Measurements from ENCODE around the gene TNIK.

Gene TNIK

DNA sequence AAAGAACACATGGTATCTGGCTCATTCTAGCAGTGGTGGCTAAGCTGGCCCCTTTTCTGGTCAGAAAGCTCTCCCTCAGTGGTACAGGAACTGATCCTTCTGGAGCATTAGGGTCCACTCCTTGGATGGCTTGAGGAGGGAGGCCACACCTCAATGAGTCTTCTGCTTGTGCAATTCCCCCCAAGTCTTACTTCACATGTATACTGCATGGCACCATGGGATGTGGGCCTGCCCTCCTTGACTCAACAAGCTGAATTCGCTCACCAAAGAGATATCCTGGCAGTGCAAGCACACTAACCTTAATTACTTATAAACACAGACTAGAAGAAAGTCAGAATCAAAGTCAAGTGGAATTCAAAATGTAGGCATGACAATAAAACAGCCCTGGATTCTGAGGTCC, 299.9 kb downstream of the TNIK start:
- DNase-seq (ENCODE audit: low read depth): no peak

DNA sequence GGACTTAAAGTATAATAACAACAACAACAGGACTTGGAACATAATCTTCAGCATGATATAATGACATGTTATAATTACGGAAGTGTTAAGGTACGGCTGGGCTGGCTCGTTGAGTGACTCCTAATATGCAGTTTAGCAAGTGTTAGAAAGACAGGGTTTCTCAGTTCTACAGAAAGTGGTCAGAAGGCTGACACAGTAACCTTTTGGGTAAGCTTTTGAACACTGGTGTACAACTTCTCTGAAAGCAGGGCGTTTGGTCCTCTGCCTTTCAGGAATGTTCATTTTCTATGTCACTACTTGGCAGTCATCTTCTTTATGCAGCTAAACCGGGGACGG, 300.4 kb downstream of the TNIK start:
- no peak for DNase-seq (ENCODE audit: low read depth)

DNA sequence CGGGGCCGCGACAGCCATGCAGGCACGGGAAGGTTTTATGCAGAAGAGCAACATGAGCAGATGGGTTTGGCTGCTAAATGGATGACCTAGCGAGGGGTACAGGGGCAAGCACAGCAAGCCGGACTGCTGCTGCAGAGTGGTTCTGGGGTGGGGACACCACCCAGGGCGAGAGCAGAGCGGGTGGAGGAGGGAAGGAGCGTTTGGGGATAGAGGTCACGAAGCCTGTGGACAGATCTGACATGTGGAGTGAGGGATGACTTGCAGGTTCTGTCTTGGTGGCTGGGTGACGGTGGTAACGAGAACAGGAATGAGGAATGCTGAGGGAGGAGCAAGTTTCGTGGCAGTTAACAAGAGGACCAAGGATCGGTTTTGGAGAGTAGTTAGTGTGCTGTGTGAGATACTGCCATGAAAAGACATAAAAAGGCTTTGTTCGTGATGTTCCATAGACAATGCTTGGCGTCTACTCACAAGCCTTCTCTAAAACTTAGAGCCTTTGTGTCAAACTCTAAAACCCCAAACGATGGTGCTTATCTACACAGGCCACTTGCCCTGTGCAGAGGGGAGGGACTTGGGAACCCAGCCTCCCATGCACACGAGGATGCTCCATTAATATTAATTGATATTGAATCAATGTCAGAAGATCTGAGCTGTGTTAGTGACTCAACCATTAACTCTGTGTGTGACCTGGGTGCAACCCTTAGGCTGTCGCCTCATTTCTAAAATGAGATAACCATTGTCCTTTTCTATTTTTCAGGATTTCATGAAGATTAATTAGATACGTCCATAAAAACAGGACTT, 301.0 kb downstream of the TNIK start:
- no peak for DNase-seq (ENCODE audit: low read depth)

DNA sequence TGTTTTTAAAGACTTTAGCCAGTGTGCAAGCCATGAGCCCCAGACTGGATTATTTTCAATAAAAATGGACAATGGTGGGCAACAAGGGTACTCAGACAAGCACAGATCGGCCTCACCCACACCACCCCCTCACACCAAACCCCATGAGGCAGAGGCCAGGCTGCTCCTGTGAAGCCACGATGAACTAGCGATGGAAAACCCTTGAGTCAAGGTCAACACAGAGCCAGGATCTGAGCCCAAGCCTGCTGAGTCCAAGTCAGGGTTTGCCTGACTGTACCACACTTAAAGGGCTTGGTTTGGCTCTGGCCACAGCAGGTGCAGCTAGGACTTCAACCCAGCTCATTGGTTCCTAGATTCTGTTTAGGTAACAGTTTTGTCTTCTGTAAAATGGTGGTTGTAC, 302.2 kb downstream of the TNIK start:
- DNase-seq (ENCODE audit: low read depth): no peak

DNA sequence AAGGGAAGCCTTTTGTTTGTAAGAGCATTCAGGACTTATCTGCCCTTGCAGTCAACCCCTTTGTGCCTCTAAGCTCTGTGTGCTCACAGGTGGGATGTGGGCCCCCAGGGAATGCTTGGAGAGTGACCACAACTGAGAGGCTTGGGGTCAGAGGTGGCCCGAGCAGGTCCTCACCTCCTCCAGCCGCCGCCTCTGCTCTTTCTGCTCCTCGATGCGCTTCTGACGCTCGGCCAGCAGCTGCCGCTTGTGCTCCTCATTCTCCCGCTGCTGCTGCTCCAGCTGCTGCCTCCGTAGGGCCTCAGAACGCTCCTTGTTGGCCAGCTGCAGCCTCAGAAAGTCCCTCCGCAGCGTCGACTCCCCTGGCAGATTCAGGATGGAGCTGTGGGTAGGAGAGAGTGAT, 302.9 kb downstream of the TNIK start:
- DNase-seq (ENCODE audit: low read depth): no peak

DNA sequence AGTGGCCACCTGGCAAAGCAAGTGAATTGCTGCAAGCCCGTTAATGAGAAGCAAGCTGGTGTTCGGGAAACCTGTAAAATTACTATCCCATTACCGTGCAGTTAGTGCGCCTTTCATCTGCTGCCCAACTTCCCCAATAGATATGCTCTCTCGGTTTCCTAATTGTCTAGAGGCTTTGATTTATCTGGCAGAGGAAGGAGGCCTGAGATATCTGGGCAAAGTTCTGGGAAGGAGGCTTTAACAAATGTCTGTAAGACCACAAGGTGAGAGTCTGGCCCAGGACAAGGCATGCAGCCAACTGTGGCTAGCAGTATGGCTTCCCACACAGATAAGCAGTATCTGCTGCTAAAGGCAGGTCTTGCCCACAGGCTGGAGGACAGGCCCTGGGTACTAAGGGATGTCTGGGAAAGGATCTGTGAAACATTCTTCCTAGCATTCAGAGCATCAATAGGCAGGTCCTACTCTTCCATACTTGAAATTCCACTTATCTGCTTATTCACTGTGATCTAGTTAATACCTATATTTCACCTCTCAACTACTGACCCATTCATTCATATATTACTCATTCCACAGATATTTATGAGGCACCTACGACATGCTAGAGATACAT, 303.7 kb downstream of the TNIK start:
- peak; percentile 20 for DNase-seq (ENCODE audit: low read depth)

DNA sequence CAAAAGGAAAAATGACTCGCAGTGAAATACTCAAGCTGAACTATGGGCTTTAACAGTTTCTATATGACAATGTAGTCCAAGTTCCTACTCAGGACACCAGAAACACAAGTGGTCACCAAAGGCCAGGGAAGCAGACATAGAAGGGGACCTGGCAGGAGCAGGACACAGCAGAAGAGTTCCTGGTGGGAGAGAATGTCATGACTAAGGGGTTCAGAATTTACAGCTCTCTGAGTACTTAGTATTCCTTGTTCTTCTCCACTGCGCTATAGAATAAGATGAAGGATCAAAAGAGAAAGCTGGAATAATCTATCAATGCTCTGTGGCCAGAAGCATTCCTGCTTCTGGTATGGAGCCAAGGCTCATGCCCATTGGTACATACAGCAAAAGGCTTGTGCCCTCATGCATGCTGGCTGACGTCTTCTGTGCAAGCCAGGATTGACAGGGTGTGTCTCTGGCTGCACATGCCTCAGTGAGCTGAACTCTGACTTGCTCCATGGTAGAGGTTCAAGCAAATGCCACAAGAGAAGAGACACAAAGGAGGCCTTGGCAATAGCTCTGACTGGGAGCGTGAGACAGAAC, 305.0 kb downstream of the TNIK start:
- peak; percentile 14 for DNase-seq (ENCODE audit: low read depth)

DNA sequence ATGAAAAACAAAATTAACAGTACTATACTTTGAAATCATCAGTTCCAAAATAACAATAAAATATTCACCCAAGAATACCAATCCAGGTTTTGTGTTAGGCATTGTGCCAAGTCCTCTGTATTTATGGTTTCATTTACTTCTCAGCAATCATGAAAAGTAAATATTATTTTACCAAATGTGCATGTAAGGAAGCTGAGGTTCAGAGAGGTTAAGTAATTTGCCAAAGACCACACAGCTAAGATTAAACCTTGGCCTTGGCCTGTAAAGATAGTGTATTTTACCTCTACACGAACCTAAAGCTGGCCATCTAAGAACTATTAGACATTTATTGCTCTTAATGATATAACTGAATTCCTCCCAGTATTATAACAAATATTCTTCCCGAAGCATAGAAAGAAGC, 309.3 kb downstream of the TNIK start:
- DNase-seq (ENCODE audit: low read depth): no peak

DNA sequence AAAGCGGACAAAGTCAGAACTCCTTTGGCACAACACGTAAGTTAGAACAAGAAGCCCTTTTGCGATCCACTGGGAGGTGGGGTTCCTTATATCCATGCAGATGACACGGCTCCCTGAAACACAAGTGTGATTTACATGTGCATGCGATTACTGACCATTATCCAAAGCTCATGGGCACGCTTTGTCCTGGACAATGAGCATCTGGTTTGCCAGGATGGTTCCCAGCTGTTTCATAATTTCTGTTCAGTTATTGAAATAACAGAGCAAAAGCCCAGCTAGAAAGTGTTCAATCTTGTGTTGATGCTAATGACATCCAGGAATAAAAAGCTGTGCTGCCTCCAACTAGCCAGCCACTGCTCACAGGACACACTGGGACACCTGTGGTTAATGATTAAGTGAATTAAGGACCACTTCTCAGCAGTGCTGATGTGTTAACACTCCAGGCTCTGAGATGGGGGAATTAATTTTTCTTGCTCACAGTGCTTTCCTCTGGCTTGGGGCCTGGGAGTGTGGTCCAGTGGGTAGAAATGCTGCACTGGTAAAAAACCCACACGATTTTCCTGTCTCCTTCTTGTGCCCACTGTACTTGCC, 310.6 kb downstream of the TNIK start:
- DNase-seq (ENCODE audit: low read depth): no peak

DNA sequence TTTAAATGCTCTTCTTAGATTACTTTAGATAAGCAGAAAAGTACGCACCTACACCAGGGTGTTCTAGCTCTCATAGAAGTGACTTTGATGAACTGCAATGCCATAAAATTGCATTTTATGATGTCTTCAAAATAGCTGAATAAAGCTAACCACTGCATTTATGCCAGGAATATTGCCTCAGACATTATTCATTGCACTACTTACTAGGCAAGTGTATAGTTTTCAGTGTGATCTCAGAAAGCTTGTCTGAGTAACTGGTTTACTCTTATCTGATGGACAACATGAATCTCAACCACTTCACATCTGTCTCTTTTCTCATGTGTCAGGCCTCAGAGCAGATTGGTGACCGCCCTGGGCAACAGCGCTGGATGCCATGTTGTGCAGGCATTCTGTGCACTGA, 314.4 kb downstream of the TNIK start:
- no peak for DNase-seq (ENCODE audit: low read depth)

DNA sequence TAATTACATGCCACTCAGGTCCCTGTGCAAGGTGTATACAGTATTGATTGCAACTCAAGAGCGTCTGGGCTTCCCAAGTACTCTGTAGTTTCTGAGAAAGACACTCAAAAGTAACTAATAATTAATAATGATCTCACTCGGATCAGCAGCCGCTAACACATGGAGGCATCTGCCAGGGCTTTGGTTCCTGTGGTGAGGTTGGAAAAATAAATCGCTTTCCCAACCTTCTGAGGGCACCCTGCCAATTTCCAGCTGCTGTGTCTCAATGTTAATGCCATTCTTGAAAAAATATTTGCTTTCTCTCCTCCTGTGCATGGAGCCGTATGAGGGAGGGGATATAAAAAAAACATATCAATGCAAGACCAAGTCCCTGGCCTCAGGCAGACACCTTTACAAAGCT, 317.2 kb downstream of the TNIK start:
- DNase-seq (ENCODE audit: low read depth): peak; percentile 31

DNA sequence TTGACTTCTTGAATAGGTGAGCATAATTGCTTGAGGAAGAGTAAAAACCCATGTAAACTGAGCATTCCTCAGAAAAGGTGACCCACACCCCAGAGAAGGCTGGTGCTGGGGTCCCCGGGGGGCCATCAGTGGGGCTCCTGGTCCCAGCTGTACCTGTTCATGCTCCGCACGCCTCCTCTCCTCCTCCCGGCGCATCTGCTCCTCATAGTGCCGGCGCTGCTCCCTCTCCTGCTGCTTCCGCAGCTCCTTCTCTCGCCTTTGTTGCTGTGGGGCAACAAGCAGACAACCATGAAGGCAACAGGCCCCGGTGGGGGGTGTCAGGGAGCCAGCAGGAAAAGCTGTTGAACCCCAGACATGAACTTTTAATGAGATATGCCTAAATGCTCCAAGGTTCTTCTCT, 320.0 kb downstream of the TNIK start:
- no peak for DNase-seq (ENCODE audit: low read depth)

DNA sequence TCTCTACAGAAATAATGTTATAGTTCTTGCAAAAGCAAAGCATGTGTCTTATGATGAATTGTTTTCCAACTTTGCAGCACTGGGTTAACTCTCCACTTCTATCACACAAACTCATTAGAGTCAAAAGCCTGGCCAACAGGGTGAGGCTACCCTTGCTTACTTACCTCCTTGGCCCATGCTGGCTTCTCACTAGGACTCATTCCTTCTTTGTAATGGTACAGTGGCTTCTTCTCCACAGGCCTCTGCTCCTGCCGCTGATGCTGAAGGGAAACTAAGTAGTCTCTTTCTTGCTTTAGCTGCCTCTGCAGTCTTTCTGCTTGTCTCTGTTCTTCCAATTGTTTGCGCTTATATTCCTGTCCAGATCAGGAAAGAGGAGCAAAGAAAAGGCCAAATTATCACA, 322.2 kb downstream of the TNIK start:
- no peak for DNase-seq (ENCODE audit: low read depth)

DNA sequence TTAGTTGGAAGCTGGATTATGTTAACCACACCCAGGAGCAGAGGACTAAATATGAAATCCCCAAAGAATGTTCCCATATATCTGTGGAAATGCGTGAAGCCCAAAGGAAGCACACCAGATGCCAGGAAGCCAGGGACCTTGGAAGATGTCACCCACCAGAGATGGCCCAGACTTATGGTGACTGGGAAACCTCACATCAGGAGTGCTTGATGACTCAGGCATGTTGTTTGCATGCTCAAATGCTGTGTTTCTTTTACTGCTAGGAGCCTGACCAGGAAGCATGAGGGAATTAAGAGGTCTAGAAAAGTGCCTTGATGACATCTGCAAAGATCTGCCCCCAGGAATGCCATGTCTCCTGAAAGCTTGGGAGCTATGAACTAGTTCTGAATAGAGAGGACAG, 324.7 kb downstream of the TNIK start:
- DNase-seq (ENCODE audit: low read depth): peak; percentile 62

DNA sequence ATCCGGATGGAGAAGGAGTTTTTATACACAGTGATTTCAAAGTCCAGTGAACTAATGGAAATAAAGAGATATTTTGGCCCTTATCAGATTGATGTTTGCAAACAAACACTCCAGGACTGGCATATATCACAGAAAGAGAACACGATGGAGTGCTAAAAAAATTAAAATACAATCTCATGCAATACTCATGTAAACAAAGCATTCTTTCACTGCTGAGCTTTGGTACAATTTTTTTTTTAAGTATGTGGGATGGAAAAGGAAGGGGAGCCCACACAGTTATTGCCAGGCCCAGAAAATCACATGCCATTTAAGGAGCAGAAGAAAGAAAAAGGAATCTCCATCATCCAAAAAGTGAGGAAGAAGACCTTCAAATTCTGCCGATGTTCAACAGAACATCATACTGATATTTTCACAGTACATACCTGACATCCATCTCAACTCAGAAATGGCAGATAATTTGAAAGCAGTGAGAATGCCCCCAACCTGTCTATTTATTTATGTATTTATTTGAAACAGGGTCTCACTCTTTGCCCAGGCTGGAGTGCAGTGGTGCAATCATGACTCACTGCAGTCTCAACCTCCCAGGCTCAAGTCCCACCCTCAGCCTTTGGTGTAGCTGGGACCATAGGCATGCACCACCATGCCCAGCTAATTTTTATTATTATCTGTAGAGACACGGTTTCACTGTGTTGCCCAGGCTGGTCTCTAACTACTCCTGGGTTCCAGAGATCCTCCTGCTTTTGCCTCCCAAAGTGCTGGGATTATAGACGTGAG, 326.2 kb downstream of the TNIK start:
- DNase-seq (ENCODE audit: low read depth): peak; percentile 41

DNA sequence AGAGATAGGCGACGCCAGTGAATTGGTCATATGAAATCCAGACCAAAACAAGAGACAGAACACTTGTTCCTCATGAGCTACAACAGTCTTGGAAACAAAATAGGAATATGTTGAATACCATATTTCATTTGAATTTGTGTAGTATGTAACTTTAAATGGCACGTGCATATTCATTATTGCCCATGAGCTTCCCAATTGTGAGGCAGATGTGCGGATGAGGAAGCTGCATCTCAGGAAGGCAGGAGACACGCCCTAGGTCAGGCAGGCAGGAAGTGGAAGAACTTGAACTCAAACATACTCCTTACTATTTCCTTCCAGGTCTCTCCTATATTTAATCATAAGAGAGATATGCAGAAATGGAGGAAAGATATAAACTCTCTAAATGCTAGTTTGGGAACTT, 326.9 kb downstream of the TNIK start:
- no peak for DNase-seq (ENCODE audit: low read depth)

DNA sequence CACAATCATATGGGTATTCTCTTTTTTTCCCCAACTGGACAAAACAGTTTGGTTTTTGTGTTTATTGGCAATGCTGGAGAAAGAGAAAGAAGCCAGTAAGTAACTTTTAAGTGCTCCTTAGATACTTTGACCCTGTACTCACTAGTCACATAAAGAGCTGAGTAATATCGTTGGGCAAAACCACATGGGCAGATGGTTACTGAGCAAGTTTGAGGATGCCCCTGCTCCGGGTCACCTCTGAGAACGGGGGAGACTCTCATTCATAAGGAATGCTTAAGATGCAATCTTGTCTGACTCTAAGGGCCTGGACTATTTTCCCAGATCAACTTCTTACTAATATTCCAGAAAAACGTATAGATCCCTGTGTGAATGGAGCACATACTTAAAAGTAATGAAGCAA, 327.3 kb downstream of the TNIK start:
- peak; percentile 89 for DNase-seq (ENCODE audit: low read depth)

DNA sequence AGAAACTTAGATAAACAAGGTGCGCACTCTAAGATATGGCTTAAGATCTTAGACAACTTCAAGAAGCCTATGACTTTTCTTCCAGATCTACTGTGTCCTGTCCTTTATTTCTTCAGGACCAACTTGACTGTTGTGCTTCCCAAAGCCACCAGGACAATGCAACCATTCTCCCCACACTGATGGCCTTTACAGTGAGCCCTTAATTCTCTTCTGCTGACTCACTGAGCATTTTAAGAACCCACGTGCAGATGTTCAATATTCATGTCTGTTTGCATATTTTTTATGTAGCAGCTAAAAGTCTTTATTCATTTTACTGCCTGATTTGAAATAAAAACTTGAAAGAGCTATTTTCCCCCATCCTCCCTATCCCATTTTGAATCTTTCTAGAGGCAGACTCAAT, 330.4 kb downstream of the TNIK start:
- peak; percentile 68 for DNase-seq (ENCODE audit: low read depth)

DNA sequence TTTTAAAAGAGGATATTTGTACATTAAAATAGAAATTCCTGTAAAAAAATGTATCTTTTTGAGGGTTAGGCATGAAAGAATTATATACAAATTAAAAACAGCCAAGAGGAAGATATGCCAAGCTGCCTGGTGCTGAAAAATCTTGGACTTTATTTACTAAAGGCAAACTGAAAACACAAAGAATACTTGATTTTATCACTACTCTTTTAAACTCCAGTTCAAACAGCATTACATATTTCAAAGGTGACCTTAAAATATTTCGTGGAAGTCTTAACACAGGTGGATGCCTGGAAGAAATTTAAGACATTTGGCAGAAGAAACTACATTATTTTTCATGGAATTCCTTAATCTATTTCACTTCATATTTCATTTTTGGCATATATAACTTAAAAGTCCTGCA, 332.6 kb downstream of the TNIK start:
- DNase-seq (ENCODE audit: low read depth): no peak

DNA sequence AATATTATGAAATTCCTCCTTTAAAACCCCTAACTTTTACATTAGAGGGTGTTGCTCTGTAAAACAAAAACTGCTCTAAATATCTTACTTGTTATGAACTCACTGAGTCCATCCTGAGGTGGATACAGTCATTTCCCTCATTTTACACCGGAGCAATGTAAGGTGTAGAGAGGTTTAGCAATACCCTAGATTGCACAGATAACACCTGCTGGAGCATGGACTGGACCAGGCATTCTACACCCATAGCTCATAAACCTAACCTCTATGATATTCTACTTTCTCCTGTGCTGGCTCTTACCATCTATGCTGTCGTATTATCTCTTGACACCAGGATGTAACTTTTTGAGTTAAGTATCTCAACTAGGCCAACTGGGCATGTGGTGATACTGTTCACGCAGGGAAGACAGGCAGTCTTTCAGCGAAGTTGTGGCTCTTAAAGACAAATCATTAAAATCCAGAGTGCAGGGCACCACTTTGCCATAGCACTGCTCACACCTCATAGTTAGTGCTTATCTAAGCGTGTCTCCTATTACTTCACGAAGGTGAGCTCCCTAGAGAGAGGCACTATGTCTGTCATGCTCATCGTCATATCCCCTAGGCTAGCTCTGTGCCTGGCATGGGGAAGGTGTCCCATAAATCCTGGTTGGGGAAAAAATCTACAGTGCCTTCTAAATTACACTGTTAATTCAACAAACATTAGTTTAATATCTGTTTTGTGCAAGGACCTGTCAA, 333.6 kb downstream of the TNIK start:
- no peak for DNase-seq (ENCODE audit: low read depth)

DNA sequence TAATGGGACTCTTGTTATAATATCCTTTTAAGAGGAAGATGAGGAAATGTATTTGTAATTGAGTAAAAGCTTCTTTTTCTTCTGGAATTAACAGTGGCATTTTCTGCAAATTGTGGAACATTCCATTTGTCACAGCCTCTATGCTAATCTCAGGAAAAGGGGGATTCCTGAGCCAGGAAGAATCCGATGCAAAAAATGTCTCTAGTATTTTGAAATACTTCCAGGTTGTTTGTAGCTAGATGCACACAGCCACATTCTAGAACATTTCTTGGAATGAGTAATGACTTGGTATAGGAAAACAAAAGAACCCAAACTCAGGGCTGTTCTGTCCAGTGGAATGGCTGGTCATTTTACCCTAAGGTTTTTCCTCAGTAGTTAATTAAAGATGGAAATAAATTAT, 335.2 kb downstream of the TNIK start:
- DNase-seq (ENCODE audit: low read depth): peak; percentile 72

DNA sequence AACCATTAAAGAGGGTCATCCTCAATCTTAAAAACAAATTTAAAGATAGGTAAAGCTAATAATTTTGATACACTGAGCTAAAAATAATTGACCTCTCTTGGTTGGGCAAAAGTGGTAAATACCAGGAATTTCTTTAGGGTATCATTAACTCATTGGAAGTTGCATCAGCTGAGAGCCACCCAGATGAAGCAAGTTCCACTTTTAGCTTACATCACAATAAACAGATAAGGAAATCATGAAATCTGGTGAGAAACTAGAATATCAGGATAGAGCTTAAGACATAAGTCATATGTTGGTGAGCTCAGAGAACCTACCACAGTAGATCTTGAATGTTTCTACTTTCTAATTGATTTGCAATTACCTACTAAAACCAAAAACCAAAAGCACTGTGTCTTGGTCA, 336.3 kb downstream of the TNIK start:
- no peak for DNase-seq (ENCODE audit: low read depth)
